ENCODE results near the gene ADRA2C.

The ADRA2C gene

GRCh38 chr4:3762753-3763549 is 3.2 kb upstream of the ADRA2C start:
- DNase-seq: peak; percentile 59

DNA sequence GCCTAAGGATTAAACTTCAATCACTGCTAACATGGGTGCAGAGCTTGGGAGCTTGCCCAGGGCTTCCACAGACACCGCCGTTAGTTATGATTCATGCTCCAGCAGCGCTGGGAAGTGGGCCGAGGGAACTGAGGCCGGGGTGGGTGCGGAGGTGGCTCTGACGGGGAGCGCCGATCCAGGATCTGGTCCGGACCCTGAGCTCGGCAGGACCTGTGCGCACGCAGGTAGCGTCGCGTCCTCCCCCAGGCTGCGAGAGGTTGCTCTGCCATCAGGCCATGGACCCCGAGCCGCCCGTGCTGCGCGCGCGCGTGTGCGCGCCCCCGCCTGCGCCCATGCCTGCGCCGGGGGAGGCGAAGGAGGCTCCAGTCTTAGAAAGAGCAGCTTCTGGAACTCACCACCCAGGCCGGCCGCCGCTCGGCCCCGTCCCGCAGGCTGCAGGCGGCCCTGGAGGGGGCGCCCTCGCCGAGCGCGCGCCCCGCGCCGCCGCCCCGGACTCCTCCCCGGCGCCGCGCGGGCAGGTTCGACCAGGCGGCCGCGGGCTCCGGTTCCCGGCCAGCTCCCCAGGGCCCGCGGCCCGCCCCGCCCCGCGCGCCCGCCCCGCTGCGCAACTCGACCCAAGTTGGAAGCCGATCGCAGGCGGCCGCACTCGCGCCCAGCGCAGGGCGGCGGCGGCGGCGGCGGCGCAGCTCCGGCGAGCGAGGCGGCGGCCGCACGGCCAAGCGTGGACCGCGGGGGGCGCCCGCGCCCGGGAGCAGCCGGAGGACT is 732 bp upstream of the ADRA2C start:
- DNase-seq: peak; percentile 7

- no peak for DNase-seq
Measured at GRCh38 chr4:3766785-3767569, 792 bp downstream of the ADRA2C start.

GRCh38 chr4:3767570-3768288 is 1.5 kb downstream of the ADRA2C start:
- DNase-seq: no peak

DNA sequence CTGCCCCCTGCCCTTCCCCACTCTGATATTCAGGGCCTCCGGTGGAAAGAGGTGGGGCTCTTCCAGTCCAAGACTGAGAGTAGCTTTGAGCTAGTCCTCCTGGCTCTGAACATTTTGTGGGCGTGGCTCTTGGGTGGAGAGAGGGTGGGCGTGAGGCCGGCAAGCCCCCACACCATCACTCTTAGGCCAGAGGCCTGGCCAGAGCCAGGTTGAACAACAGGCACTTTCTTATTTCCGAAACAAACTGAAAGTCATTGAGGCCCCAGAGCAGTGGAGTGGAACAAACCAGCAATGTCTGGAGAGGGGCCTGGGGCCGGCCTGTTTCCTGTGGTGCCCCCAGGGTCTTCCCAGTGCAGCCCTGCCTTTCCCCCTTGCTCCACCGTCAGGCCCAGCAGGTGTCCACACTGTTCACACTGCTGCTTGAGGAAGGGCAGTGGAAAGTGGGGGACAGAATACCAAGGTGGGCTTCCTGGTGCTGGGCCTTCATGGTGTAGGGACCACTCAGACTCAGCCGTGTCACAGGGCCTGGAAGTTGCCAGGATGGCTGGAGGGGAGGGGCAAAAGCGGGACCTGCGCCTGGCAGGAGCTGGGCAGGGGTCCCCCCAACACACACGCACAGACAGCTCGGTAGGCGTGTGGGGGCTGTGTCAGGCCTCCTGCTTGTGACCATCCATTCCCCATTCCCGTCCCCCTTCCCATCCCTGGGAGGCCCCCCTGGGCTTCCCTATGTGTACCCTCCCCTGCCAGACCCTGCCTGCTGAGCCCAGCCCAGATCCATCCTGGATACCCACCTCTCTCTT is 2.9 kb downstream of the ADRA2C start:
- DNase-seq: no peak

GRCh38 chr4:3769642-3770184 is 3.5 kb downstream of the ADRA2C start:
- DNase-seq: no peak

DNA sequence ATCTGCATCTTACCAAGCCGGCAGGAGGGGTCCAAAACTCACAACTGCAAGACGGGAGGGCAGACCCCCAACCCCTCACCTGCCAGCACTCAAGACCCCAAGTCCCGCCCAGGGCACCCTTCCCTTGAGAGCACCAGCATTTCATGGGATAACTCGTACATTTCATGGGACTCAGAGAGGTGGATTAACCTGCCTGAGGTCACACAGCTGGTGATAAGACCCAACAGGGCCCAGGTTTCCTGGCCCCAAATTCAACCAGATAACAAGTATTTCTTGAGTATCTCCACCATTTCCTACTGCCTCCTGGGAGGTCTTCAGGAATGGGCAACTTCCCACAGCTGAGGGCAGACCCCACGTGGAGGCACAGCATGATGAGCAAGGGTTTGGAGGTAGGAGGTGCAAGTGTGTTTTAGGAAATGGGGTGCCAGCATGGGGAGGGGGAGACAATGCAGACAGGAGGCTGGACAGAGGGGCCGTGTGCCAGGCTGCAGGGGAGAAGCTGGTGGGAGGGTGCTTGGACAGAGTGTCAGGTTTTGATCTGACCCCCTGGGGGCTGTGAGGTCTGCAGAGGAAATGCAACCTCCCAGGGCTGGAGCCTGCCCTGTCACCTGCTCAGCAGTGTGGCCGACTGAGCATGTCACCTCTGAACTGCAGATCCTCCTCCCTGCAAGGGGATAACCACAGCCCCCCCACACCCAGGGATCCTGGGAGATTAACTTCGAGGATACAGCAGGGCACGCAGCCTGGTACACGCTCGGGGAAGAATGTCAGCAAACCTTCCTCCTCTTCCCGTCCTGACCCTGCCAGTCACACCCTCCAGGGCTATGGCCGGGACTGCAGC is 4.4 kb downstream of the ADRA2C start:
- DNase-seq: no peak

DNA sequence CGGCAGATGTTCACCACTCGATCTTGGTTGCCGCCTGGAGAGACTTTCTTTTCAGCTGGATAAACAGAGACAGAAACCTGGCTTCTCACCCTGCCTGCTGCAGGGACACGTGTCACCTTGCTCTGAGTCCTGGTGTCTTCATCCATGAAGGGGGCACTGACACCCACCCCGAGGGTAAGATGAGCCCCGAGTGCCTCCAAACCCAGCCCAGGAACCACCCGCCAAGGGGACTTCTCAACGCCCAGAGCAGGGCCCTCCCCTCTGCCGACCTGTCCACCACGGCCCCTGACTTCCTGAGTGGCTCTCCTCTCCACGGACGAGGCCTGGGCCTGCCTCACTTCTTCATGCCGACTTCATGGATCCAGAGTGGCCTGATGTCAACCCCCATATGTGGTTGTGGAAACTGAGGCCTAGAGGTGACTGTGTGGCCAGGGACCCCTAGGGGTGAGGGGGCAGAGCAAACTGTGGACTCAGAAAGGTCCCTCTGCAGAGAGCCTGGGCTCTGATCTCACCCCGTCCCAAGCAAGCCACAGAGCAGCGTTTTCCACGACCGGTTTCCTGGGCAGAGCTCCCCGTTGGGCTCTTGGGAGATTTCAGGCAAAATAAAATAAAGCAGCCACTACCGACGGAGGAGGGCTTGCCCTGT is 5.1 kb downstream of the ADRA2C start:
- no peak for DNase-seq

DNA sequence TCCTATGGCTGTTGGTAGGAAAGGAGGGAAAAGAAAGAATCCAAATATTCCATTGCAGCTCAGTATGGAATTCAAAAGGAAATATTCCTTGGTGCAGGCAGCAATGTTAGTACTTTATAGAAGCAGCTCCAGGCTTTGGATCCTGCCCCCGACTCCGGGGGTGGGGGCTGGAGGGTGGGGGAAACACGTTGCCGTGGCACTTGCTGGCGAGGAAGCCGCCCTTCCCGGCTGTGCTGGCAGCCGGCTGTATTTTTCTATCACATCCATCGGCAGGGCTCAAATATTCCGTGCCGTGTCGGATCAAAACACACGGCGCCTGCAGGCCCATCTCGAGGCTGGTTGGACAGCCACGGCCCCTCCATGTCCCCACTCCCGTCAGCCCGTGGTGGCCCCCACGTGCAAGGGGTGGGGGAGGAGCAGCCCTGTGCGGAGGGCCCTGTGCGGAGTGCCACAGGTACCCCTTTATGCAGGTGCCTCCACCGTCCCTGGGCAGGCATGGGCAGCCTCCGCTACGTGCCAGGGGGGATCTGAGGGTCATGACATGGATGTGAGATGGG is 5.8 kb downstream of the ADRA2C start:
- no peak for DNase-seq

GRCh38 chr4:3772632-3773031 is 6.4 kb downstream of the ADRA2C start:
- DNase-seq: no peak

GRCh38 chr4:3773552-3774001 is 7.4 kb downstream of the ADRA2C start:
- DNase-seq: no peak

DNA sequence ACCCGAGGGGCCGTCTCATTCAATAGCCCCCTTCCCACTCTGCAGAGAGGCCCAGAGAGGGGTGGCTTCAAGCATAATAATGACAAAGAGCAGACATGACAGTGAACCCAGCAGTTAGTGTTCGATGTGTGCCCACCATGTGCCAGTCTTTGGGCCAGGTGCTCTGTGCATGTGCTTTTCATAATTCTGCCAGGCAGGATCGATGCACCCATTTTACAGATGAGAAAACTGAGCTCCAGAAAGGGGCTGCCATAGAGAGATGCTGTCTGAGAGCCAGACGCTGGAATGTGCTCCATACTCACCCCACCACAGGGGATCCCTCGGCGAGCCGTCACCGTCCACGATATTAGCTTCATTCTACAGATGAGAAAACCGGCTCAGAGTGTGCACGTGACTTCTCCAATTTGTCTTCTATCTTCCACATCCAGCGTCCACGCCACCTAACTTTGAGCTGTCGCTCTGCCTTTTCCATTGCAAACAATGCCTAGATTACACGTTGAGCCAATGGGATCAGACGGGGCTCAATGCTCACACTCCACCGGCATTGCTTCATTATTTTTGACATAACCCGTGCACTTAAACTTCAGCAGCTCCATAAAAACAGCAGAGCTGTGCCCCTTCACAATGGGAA is 8.2 kb downstream of the ADRA2C start:
- no peak for DNase-seq

DNA sequence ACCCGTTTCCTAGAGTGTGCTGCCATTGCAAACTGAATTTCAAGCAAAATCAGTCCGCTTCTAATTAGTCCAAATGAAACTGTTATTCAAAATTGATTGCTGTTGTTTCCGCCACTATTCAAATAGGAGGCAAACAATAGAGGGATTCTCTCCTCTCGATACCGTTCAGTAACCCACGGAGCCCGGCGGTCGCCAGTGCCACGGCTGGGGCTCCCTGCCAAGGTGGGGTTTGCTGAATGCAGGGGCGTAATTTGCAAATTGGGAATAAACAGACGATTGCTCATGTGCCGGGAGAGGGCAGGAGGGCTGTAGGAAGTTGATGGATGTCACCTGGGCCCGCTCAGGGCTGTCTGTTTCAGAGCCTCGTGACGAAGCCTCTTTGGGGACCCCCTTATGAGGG is 8.8 kb downstream of the ADRA2C start:
- no peak for DNase-seq

DNA sequence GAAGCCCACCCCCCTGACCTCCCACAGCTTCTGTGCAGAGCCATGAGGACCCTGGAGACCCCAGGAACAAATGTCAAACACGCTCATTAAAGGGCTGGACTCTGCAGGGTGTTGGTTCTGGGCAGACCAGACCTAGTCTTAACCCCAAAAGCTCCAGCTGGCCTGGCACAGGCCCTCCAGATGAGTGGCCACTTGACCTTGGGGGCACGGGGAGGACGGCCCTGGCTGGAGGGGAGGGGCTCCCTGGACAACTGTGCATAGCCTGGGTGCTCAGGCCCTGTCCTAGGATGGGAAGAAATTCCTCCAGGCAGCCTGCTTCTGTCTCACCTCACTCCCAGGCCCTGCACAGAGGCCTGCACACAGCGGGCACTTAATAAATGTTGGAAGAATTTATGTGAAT is 9.4 kb downstream of the ADRA2C start:
- no peak for DNase-seq

- no peak for DNase-seq
Measured at GRCh38 chr4:3776166-3777032, 10.2 kb downstream of the ADRA2C start.

GRCh38 chr4:3777033-3777390 is 10.8 kb downstream of the ADRA2C start:
- no peak for DNase-seq

- DNase-seq: no peak
Measured at GRCh38 chr4:3777669-3778068, 11.5 kb downstream of the ADRA2C start.

GRCh38 chr4:3779509-3779908 is 13.3 kb downstream of the ADRA2C start:
- DNase-seq: no peak

All from MV-4-11 (cell line).